Measurements from ENCODE around the gene STT3B. TPM values are rescaled to one million over a fixed set of nuclear protein-coding genes. Genes with fewer than 3 reads are reported as not detected.

STT3B gene
- total and polyA plus RNA-seq, 2 of the 13 experiments (the other 11 are each of a cell fraction or from before 2014, with no cell fraction given): 85.0 to 205 TPM

DNA sequence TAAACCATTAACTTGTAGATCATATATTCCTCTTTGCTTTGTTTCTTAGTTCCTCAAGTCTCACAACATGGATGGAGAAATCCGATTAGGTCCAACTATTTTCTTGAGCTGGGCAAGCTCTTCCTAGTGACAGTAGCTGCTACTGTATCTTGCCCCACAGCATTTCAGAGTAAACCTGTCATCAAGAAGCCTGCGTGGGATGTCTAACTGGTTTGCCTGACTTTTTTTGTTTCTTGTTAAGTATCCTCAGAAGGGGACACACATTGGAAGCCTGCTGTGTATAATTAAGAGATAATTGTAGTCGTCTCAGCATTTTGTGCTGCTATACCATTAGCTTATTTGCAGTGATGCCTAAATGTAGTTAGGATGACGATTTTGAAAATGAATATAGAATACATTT lies 29.3 kb upstream of the STT3B start:
- H2AFZ ChIP-seq (ENCODE audit: low read length): no peak overlapping the region
- no peaks in the 10 kb centered on the region for H3K79me2 ChIP-seq (ENCODE audit: insufficient read depth, low read length)
- H3K27ac ChIP-seq (ENCODE audit: extremely low read length, insufficient read depth, low read length): no peak overlapping the region
- H4K20me1 ChIP-seq (ENCODE audit: insufficient read depth, low read length): no peaks in the 10 kb centered on the region
- ChIA-PET CTCF (ENCODE audit: low intra/inter-chr PET ratio, low total read pairs) (no interaction called here), POLR2A (no interaction called here)
- H3K36me3 ChIP-seq (replicated peaks in 1 of 2; ENCODE audit: control insufficient read depth in 1 of 2, insufficient read depth in 2 of 2, low read length in 2 of 2): no peaks in the 10 kb centered on the region
- no peak overlapping the region for H3K4me3 ChIP-seq (replicated peaks in 1 of 3; ENCODE audit: insufficient read depth in 1 of 3, low read depth in 2 of 3, low read length in 3 of 3)
- no peak overlapping the region for H3K4me2 ChIP-seq (ENCODE audit: low read depth, low read length)
- DNase-seq (ENCODE audit: low spot score) (no peak), FAIRE-seq (no peak), ATAC-seq (no peak)
- peaks cover 2 to 24% of the 10 kb centered on the region in 2 experiments; a peak in 4 of 5 replicates for H3K27me3 ChIP-seq (ENCODE audit: control insufficient read depth in 1 of 2, insufficient read depth in 2 of 2, low read length in 2 of 2)
- H3K4me1 ChIP-seq (ENCODE audit: insufficient read depth, low read length): peaks cover 8% of the 10 kb centered on the region
- no peak overlapping the region for H3K9ac ChIP-seq (ENCODE audit: insufficient read depth, low read depth, low read length)
- no TSS peak for BruUV-seq (replicated peaks)
- H3K9me3 ChIP-seq (ENCODE audit: low read length): no peaks in the 10 kb centered on the region
- in situ Hi-C loops (cut with HindIII; ENCODE audit: extremely low pct_ligation_motif_present, low pct_unique_long_range_greater_than_20kb): no loop called here
- TF ChIP-seq PCBP1 (IDR thresholded peaks at IDR 0.05; ENCODE audit: borderline replicate concordance, low read depth, low read length) (no peak), NFIC (IDR thresholded peaks at IDR 0.05; ENCODE audit: low read length) (no peak), SNRNP70 (IDR thresholded peaks at IDR 0.05; ENCODE audit: low read depth, low read length) (no peak), SOX13 (IDR thresholded peaks at IDR 0.05) (no peak), SOX13 (CRISPR knock-in tag; conservative IDR thresholded peaks at IDR 0.05 in 1 of 2, IDR thresholded peaks at IDR 0.05 in 1 of 2) (no peak), ISL2 (CRISPR knock-in tag; IDR thresholded peaks at IDR 0.05) (no peak), ZNF24 (IDR thresholded peaks at IDR 0.05) (no peak), ARID2 (CRISPR knock-in tag; IDR thresholded peaks at IDR 0.05; ENCODE audit: borderline replicate concordance) (no peak), ARNT2 (CRISPR knock-in tag; IDR thresholded peaks at IDR 0.05; ENCODE audit: low read depth) (no peak)
- TF ChIP-seq, protein P1, sequence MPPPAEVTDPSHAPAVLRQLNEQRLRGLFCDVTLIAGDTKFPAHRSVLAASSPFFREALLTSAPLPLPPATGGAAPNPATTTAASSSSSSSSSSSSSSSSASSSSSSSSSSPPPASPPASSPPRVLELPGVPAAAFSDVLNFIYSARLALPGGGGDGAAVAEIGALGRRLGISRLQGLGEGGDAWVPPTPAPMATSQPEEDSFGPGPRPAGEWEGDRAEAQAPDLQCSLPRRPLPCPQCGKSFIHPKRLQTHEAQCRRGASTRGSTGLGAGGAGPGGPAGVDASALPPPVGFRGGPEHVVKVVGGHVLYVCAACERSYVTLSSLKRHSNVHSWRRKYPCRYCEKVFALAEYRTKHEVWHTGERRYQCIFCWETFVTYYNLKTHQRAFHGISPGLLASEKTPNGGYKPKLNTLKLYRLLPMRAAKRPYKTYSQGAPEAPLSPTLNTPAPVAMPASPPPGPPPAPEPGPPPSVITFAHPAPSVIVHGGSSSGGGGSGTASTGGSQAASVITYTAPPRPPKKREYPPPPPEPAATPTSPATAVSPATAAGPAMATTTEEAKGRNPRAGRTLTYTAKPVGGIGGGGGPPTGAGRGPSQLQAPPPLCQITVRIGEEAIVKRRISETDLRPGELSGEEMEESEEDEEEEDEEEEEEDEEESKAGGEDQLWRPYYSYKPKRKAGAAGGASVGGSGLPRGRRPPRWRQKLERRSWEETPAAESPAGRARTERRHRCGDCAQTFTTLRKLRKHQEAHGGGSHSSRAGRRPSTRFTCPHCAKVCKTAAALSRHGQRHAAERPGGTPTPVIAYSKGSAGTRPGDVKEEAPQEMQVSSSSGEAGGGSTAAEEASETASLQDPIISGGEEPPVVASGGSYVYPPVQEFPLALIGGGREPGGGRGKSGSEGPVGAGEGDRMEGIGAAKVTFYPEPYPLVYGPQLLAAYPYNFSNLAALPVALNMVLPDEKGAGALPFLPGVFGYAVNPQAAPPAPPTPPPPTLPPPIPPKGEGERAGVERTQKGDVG (CRISPR knock-in tag; IDR thresholded peaks at IDR 0.05; ENCODE audit: borderline replicate concordance): no peak
- TF ChIP-seq, protein P2, sequence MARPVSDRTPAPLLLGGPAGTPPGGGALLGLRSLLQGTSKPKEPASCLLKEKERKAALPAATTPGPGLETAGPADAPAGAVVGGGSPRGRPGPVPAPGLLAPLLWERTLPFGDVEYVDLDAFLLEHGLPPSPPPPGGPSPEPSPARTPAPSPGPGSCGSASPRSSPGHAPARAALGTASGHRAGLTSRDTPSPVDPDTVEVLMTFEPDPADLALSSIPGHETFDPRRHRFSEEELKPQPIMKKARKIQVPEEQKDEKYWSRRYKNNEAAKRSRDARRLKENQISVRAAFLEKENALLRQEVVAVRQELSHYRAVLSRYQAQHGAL (CRISPR knock-in tag; IDR thresholded peaks at IDR 0.05; ENCODE audit: not compliant biosample characterization): no peak
- WGBS (ENCODE audit: low lambda C conversion rate): 4% methylated on average over 4 of the region's 4 CpGs
- intact Hi-C loops (cut with micrococcal nuclease; ENCODE audit: unreplicated experiment): no loop called here
